ENCODE results near the gene SNX2.

DNA sequence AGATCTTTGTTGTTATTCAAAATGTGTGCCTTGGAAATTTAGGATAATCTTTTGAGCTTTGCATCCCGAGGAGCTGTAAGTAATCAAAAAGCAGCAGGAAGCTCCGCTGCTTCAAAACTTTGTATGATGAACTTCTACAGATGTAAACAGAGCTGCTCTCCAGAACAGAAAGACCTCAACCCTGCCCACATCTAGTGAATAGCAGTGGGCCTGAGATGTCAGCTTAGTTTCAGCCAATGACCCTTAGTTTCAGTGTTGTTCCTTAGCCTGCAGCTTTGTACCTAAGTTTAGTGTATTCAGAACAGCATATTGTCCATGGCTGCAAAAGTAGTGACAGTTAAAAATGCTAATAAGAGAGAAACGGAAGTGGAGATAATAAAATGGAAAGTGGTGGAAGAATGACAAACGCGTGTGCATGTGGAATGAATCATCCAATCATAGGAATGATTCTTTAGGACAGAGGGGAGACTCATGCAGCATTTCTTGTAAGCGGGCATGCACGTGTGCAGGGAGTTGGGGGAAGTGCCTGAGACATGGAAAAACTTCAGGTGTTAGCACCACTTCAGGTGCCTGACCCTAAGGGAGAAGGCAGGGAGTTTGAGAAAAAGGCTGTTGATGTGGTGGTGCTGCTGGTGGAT is 95.5 kb downstream of the SNX2 start:
- TF ChIP-seq NFRKB (IDR thresholded peaks at IDR 0.05) = no peak
- no peak for TF ChIP-seq ELF4 (IDR thresholded peaks at IDR 0.05)
- no peak for TF ChIP-seq FOXK2 (IDR thresholded peaks at IDR 0.05)
- TF ChIP-seq HDGF (IDR thresholded peaks at IDR 0.05; ENCODE audit: borderline replicate concordance) = no peak
- no peak for TF ChIP-seq SP1 (IDR thresholded peaks at IDR 0.05)
- TF ChIP-seq CTBP1 (IDR thresholded peaks at IDR 0.05; ENCODE audit: borderline replicate concordance) = no peak
- TF ChIP-seq ARNT (IDR thresholded peaks at IDR 0.05) = no peak
